Putamen (tissue), 1 donor: ENCODE results near the gene PET100.
A peak's percentile ranks its signal among the peaks of the same experiment; 100 is the strongest.

ENCODE experiments used
- DNase-seq: peaks from one replicate; pipeline ENCODE4 v3.0.0-alpha.2; 2016; ENCODE audit warnings: low spot score

The PET100 gene

DNA sequence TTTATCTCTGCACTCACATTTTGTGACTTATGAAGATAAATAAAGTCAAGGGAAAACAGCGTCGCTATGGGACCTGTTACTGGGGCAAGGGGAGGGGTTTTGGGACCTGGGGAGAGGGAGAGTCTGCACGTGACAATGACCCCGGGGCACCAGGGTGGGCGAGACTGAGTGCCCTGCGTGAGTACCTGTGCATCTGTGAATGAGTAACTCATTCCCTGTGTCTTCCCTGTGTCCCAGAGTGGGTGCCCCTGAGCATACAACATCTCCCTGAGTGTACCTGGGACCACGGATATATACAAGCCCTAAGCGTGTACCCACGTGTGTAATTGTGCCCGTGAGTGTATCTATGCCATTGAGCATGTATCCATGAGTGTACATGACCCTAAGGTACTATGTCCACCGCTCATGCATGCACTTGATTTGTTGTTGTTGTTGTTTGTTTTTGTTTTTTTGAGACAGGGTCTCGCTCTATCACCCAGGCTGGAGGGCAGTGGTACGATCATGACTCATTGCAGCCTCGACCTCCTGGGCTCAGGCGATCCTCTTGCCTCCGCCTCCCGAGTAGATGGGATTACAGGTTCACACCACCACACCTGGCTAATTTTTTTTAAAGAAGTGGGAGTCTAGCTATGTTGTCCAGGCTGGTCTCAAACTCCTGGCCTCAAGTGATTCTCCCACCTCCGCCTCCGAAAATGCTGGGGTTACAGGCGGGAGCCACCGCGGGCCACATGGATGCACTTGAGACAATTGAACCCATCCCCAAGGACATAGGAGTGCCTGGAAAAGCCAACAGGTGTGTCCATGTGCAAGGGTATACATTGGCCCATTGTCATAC, 50.4 kb downstream of the PET100 start:
- no peak for DNase-seq

DNA sequence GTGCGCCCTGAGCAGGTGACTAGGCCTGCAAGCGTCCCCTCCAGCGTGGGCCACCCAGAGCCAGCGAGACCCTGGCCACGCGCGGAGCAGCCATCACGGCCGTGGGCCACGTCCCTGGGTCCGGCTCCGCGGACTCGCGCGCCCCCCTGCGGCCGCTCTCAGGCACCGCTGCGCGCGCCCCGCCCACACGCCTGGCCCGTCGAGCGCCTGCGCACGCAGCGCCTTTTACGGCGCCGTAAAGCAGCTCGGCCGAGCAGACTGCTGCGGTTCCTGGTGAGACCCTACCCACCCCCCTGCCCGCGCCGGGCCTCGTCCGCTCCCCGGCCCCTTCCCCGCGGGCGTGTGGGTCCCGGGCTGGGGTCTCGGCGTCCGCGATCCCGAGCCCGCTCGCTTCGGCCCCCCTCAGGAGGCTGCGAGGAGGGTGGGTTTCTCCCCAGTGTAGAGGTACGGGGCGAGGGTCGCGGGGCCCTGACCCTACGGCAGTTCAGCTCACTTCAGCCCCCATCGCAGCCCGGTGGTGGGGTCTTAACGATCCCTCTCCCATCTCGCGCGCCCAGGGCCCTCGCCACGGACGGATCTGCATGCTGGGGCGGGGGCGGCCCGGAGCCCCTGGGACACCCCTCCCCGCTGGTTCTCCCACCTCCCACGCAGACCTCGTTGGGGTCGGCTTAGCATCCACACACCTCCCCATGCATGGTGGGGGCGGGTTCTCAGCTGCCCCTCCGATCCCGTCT, 51.2 kb downstream of the PET100 start, which contains the start of gene TRAPPC5:
TRAPPC5 (plus strand) TSS at position 228 of the 734 bp plus-strand sequence. CDS start 1,421 bp downstream, outside the sequence.
- DNase-seq = peak; percentile 81
